ENCODE measurements around the gene PPP1R9A. TPM values are rescaled to one million over a fixed set of nuclear protein-coding genes. Genes with fewer than 3 reads are reported as not detected.

Gene PPP1R9A
- total RNA-seq, 2 donors from 2014 or later = 17.7 to 20.2 TPM

DNA sequence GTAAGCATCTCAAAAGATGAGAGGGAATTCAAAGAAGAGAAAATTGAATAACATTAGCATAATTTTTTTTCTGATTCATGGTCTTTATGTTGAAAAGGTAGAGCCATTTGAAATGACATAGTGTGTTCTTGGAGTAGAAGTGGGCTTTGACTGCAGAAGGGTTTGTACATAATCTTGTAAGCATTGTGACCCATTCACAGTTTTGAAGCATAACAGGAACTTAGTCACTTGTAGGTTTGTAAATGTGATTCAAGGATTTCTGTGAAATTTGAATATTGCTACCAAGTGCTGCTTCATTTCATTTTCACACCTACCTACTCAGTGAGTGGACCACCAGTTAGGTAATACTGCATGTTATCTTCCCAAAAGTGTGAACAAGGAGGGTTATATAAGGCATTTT is 348.3 kb downstream of the PPP1R9A start:
- Histone ChIP-seq H3K9ac (ENCODE audit: low read depth in 2 of 2, low read length in 2 of 2) (no peak overlapping the region), H3K9me3 (no peaks in the 10 kb centered on the region), H3K27ac (no peak overlapping the region), H3K4me1 (no peaks in the 10 kb centered on the region), H3K36me3 (no peaks in the 10 kb centered on the region), H3K27me3 (no peaks in the 10 kb centered on the region), H3K4me3 (no peak overlapping the region)
- intact Hi-C loops (cut with DNase I) = no loop called here
- no peak for DNase-seq
- TF ChIP-seq, protein P1, sequence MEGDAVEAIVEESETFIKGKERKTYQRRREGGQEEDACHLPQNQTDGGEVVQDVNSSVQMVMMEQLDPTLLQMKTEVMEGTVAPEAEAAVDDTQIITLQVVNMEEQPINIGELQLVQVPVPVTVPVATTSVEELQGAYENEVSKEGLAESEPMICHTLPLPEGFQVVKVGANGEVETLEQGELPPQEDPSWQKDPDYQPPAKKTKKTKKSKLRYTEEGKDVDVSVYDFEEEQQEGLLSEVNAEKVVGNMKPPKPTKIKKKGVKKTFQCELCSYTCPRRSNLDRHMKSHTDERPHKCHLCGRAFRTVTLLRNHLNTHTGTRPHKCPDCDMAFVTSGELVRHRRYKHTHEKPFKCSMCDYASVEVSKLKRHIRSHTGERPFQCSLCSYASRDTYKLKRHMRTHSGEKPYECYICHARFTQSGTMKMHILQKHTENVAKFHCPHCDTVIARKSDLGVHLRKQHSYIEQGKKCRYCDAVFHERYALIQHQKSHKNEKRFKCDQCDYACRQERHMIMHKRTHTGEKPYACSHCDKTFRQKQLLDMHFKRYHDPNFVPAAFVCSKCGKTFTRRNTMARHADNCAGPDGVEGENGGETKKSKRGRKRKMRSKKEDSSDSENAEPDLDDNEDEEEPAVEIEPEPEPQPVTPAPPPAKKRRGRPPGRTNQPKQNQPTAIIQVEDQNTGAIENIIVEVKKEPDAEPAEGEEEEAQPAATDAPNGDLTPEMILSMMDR (IDR thresholded peaks at IDR 0.05) = no peak

DNA sequence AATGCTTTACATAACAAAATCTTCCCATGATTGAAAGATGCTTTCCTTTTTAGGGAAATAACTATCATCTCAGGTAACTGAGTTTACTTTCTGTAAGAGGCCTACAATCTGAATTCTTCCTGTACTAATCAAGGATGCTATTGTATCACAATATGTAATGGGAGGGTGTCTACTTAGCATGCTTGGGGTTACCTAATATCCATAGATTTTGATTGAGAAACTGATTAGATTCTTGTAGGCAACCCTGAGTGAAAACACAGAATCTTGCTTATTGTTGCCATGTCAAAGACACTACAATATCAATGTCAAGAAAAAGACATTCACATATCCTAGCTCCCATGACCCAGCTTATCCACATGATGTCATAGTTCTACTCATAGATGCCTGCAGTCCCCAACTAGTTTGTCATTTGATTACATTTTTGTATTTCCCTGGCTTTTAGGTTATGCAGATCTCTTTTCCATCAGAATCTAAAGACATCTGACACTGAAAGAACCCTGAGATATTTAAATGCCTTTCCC is 354.6 kb downstream of the PPP1R9A start:
- TF ChIP-seq, protein P1 (IDR thresholded peaks at IDR 0.05) = no peak
- Histone ChIP-seq H3K9ac (ENCODE audit: low read depth in 2 of 2, low read length in 2 of 2) (no peak overlapping the region), H3K36me3 (no peaks in the 10 kb centered on the region), H3K9me3 (no peaks in the 10 kb centered on the region), H3K27me3 (no peaks in the 10 kb centered on the region), H3K4me1 (no peaks in the 10 kb centered on the region), H3K4me3 (no peak overlapping the region), H3K27ac (no peak overlapping the region)
- DNase-seq = no peak
- intact Hi-C loops (cut with DNase I) = no loop called here

- Histone ChIP-seq H3K27me3 (no peaks in the 10 kb centered on the region), H3K27ac (no peak overlapping the region), H3K36me3 (no peaks in the 10 kb centered on the region), H3K4me1 (no peaks in the 10 kb centered on the region), H3K9ac (ENCODE audit: low read depth in 2 of 2, low read length in 2 of 2) (no peak overlapping the region), H3K9me3 (no peaks in the 10 kb centered on the region), H3K4me3 (no peak overlapping the region)
- intact Hi-C loops (cut with DNase I) = no loop called here
- TF ChIP-seq, protein P1 (IDR thresholded peaks at IDR 0.05) = no peak
- DNase-seq = no peak
Measured at GRCh38 chr7:95262875-95263274, 355.5 kb downstream of the PPP1R9A start.

GRCh38 chr7:95263785-95264362 is 356.5 kb downstream of the PPP1R9A start:
- no peak overlapping the region for H3K9ac ChIP-seq (ENCODE audit: low read depth in 2 of 2, low read length in 2 of 2)
- TF ChIP-seq, protein P1 (IDR thresholded peaks at IDR 0.05) = no peak
- intact Hi-C loops (cut with DNase I) = no loop called here

GRCh38 chr7:95264363-95264891 is 357.0 kb downstream of the PPP1R9A start:
- H3K9me3 ChIP-seq = no peaks in the 10 kb centered on the region
- H3K4me3 ChIP-seq = no peak overlapping the region
- no peaks in the 10 kb centered on the region for H3K36me3 ChIP-seq
- no peak overlapping the region for H3K9ac ChIP-seq (ENCODE audit: low read depth in 2 of 2, low read length in 2 of 2)
- intact Hi-C loops (cut with DNase I) = no loop called here
- no peaks in the 10 kb centered on the region for H3K27me3 ChIP-seq
- DNase-seq = no peak
- TF ChIP-seq, protein P1 (IDR thresholded peaks at IDR 0.05) = no peak
- no peak overlapping the region for H3K27ac ChIP-seq
- no peaks in the 10 kb centered on the region for H3K4me1 ChIP-seq

More at GRCh38 chr7:95263785-95264362, 356.5 kb downstream of the PPP1R9A start:
- no peak overlapping the region for H3K27ac ChIP-seq
- no peaks in the 10 kb centered on the region for H3K27me3 ChIP-seq
- no peaks in the 10 kb centered on the region for H3K4me1 ChIP-seq
- H3K36me3 ChIP-seq = no peaks in the 10 kb centered on the region
- no peak for DNase-seq
- no peak overlapping the region for H3K4me3 ChIP-seq
- no peaks in the 10 kb centered on the region for H3K9me3 ChIP-seq

Data from colonic mucosa (tissue), 4 donors.